ENCODE measurements around the gene CTCFL.

Gene CTCFL

GRCh38 chr20:57566803-57567459 is 42.0 kb upstream of the CTCFL start:
- Histone ChIP-seq H3K36me3 (ENCODE audit: insufficient read depth, low read length) (no peaks in the 10 kb centered on the region), H3K4me1 (ENCODE audit: insufficient read depth, low read length) (no peaks in the 10 kb centered on the region), H3K27ac (ENCODE audit: low read depth, low read length) (no peak overlapping the region), H3K9me3 (ENCODE audit: insufficient read depth, low read depth, low read length) (no peaks in the 10 kb centered on the region), H3K4me3 (ENCODE audit: low read length) (no peak overlapping the region), H3K9ac (ENCODE audit: low read depth, low read length) (no peak overlapping the region), H3K27me3 (ENCODE audit: insufficient read depth, low read length) (no peaks in the 10 kb centered on the region)
- WGBS, result 91% methylated on average over 9 of the region's 10 CpGs

- no peak overlapping the region for H3K27ac ChIP-seq (ENCODE audit: low read depth, low read length)
Measured at GRCh38 chr20:57566399-57566798, 41.5 kb upstream of the CTCFL start.

GRCh38 chr20:57564951-57565642 is 40.2 kb upstream of the CTCFL start:
- no peak overlapping the region for H3K27ac ChIP-seq (ENCODE audit: low read depth, low read length)
- H3K4me3 ChIP-seq (ENCODE audit: low read length), result no peak overlapping the region
- H3K4me1 ChIP-seq (ENCODE audit: insufficient read depth, low read length), result no peaks in the 10 kb centered on the region
- WGBS, result 90% methylated on average over 11 of the region's 11 CpGs
- H3K36me3 ChIP-seq (ENCODE audit: insufficient read depth, low read length), result no peaks in the 10 kb centered on the region
- H3K27me3 ChIP-seq (ENCODE audit: insufficient read depth, low read length), result no peaks in the 10 kb centered on the region
- H3K9ac ChIP-seq (ENCODE audit: low read depth, low read length), result no peak overlapping the region
- no peaks in the 10 kb centered on the region for H3K9me3 ChIP-seq (ENCODE audit: insufficient read depth, low read depth, low read length)

More at GRCh38 chr20:57566399-57566798, 41.5 kb upstream of the CTCFL start:
- Histone ChIP-seq H3K9me3 (ENCODE audit: insufficient read depth, low read depth, low read length) (no peaks in the 10 kb centered on the region), H3K4me1 (ENCODE audit: insufficient read depth, low read length) (no peaks in the 10 kb centered on the region), H3K4me3 (ENCODE audit: low read length) (no peak overlapping the region), H3K36me3 (ENCODE audit: insufficient read depth, low read length) (no peaks in the 10 kb centered on the region), H3K9ac (ENCODE audit: low read depth, low read length) (no peak overlapping the region), H3K27me3 (ENCODE audit: insufficient read depth, low read length) (no peaks in the 10 kb centered on the region)
- 13% methylated on average over 1 of the region's 1 CpG for whole genome bisulfite sequencing

GRCh38 chr20:57564180-57564802 is 39.4 kb upstream of the CTCFL start:
- no peaks in the 10 kb centered on the region for H3K36me3 ChIP-seq (ENCODE audit: insufficient read depth, low read length)
- H3K4me3 ChIP-seq (ENCODE audit: low read length), result no peak overlapping the region
- 91% methylated on average over 14 of the region's 14 CpGs for WGBS

GRCh38 chr20:57563522-57563921 is 38.6 kb upstream of the CTCFL start:
- Histone ChIP-seq H3K4me3 (ENCODE audit: low read length) (no peak overlapping the region), H3K27me3 (ENCODE audit: insufficient read depth, low read length) (no peaks in the 10 kb centered on the region), H3K27ac (ENCODE audit: low read depth, low read length) (no peak overlapping the region), H3K9ac (ENCODE audit: low read depth, low read length) (no peak overlapping the region), H3K36me3 (ENCODE audit: insufficient read depth, low read length) (no peaks in the 10 kb centered on the region), H3K4me1 (ENCODE audit: insufficient read depth, low read length) (0 out of 2 replicates have a peak, but pooled peaks cover 5% of the 10 kb centered on the region), H3K9me3 (ENCODE audit: insufficient read depth, low read depth, low read length) (no peaks in the 10 kb centered on the region)
- WGBS, result 96% methylated on average over 12 of the region's 12 CpGs

More at GRCh38 chr20:57564180-57564802, 39.4 kb upstream of the CTCFL start:
- H3K27me3 ChIP-seq (ENCODE audit: insufficient read depth, low read length), result no peaks in the 10 kb centered on the region
- 0 out of 2 replicates have a peak, but pooled peaks cover 1% of the 10 kb centered on the region for H3K4me1 ChIP-seq (ENCODE audit: insufficient read depth, low read length)
- no peaks in the 10 kb centered on the region for H3K9me3 ChIP-seq (ENCODE audit: insufficient read depth, low read depth, low read length)
- H3K27ac ChIP-seq (ENCODE audit: low read depth, low read length), result no peak overlapping the region
- no peak overlapping the region for H3K9ac ChIP-seq (ENCODE audit: low read depth, low read length)

GRCh38 chr20:57562541-57563465 is 37.9 kb upstream of the CTCFL start:
- WGBS, result 97% methylated on average over 35 of the region's 35 CpGs
- Histone ChIP-seq H3K9me3 (ENCODE audit: insufficient read depth, low read depth, low read length) (no peaks in the 10 kb centered on the region), H3K27me3 (ENCODE audit: insufficient read depth, low read length) (no peaks in the 10 kb centered on the region), H3K4me3 (ENCODE audit: low read length) (no peak overlapping the region), H3K27ac (ENCODE audit: low read depth, low read length) (no peak overlapping the region), H3K9ac (ENCODE audit: low read depth, low read length) (no peak overlapping the region), H3K4me1 (ENCODE audit: insufficient read depth, low read length) (0 out of 2 replicates have a peak, but pooled peaks cover 5% of the 10 kb centered on the region), H3K36me3 (ENCODE audit: insufficient read depth, low read length) (no peaks in the 10 kb centered on the region)

GRCh38 chr20:57561356-57562279 is 36.7 kb upstream of the CTCFL start:
- 92% methylated on average over 23 of the region's 24 CpGs for WGBS
- Histone ChIP-seq H3K27ac (ENCODE audit: low read depth, low read length) (no peak overlapping the region), H3K4me3 (ENCODE audit: low read length) (no peak overlapping the region), H3K9ac (ENCODE audit: low read depth, low read length) (no peak overlapping the region), H3K36me3 (ENCODE audit: insufficient read depth, low read length) (no peaks in the 10 kb centered on the region), H3K9me3 (ENCODE audit: insufficient read depth, low read depth, low read length) (no peaks in the 10 kb centered on the region), H3K27me3 (ENCODE audit: insufficient read depth, low read length) (no peaks in the 10 kb centered on the region), H3K4me1 (ENCODE audit: insufficient read depth, low read length) (0 out of 2 replicates have a peak, but pooled peaks cover 5% of the 10 kb centered on the region)

- Histone ChIP-seq H3K4me3 (ENCODE audit: low read length) (no peak within 1 kb of the TSS), H3K9ac (ENCODE audit: low read depth, low read length) (no peak within 1 kb of the TSS), H3K4me1 (ENCODE audit: insufficient read depth, low read length) (0 out of 2 replicates have a peak, but pooled peaks cover 5% of the 10 kb centered on the region), H3K27me3 (ENCODE audit: insufficient read depth, low read length) (no peaks in the 10 kb centered on the region), H3K27ac (ENCODE audit: low read depth, low read length) (no peak within 1 kb of the TSS), H3K9me3 (ENCODE audit: insufficient read depth, low read depth, low read length) (no peaks in the 10 kb centered on the region), H3K36me3 (ENCODE audit: insufficient read depth, low read length) (no peaks in the 10 kb centered on the region)
- WGBS, result 87% methylated on average over 14 of the region's 14 CpGs
Measured at GRCh38 chr20:57560554-57561355, 35.8 kb upstream of the CTCFL start, which contains the start of gene PCK1. Gene PCK1, plus strand, starts transcription at chr20:57561110. Its CDS starts 302 bp downstream, at chr20:57561412.

- Histone ChIP-seq H3K36me3 (ENCODE audit: insufficient read depth, low read length) (no peaks in the 10 kb centered on the region), H3K9me3 (ENCODE audit: insufficient read depth, low read depth, low read length) (no peaks in the 10 kb centered on the region), H3K4me3 (ENCODE audit: low read length) (no peak overlapping the region), H3K27ac (ENCODE audit: low read depth, low read length) (no peak overlapping the region), H3K9ac (ENCODE audit: low read depth, low read length) (no peak overlapping the region), H3K27me3 (ENCODE audit: insufficient read depth, low read length) (no peaks in the 10 kb centered on the region), H3K4me1 (ENCODE audit: insufficient read depth, low read length) (0 out of 2 replicates have a peak, but pooled peaks cover 5% of the 10 kb centered on the region)
- WGBS, result 90% methylated on average over 8 of the region's 8 CpGs
Measured at GRCh38 chr20:57559658-57560553, 35.0 kb upstream of the CTCFL start.
